Measurements from ENCODE around the gene NEDD4L.

DNA sequence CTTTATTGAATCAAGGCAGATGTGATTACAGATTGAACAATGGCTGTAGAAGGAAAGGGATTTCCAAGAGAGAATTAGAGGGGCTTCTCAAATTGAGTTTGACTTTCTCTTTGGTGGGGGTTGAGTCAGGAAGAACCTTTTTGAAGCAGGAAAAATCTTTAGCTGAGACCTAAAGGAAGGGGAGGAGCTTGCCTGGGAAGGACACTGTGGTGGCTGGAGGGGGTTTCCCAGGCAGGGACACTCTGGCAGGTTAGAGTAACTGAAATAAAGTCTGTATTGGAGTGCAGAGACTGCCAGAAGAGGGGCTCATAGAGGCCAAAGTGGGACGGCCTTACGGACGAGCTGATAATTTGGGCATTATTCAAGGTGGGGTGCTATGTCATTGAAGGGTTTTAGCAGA lies 69.3 kb downstream of the NEDD4L start:
- TF ChIP-seq ZNF274 (IDR thresholded peaks at IDR 0.05; ENCODE audit: low read depth, low read length) (no peak), YY1 (IDR thresholded peaks at IDR 0.05; ENCODE audit: insufficient read depth, insufficient read length) (no peak)

Data from NT2/D1 (cell line).